A673 (cell line): ENCODE measurements around the gene BAIAP2. TPM values are rescaled to one million over a fixed set of nuclear protein-coding genes. Genes with fewer than 3 reads are reported as not detected.

Source experiments
- BruUV-seq: library from RNA; stranded (reverse); fragments of 400-500 nt; replicated peaks from 2 replicates; lab custom pipeline; 2021; lab: Mats Ljungman, UMichigan
- CTCF ChIA-PET: fragments of 300-600 bp; sonication (Branson Sonifier 250); formaldehyde crosslinking; loops from one replicate; lab custom pipeline; 2022; ENCODE audit warnings: antibody characterized with exemption; lab: Charles Lee
- POLR2A ChIA-PET: fragments of 300-600 bp; sonication (Branson Sonifier 250); formaldehyde crosslinking; loops from one replicate; lab custom pipeline; 2022; ENCODE audit warnings: antibody characterized with exemption; ENCODE audit not compliant: low non-redundant PET; lab: Charles Lee
- DNase-seq: peaks from one replicate; pipeline ENCODE4 v3.0.0-alpha.2; 2015; ENCODE audit warnings: low spot score
- H3K27ac ChIP-seq: fragments of 200-600 bp; sonication (generic); 2 replicates; pipeline ENCODE4 v1.5.1; 2016; ENCODE audit warnings: mixed run types, low read depth, mild to moderate bottlenecking, mixed read lengths, antibody characterized with exemption, low read length; ENCODE audit not compliant: poor library complexity, severe bottlenecking
- H3K27me3 ChIP-seq: fragments of 200-600 bp; sonication (generic); replicated peaks from 2 replicates; pipeline ENCODE4 v1.6.1; 2017; ENCODE audit warnings: mixed run types, low read depth, mild to moderate bottlenecking, mixed read lengths, antibody characterized with exemption, low read length; ENCODE audit not compliant: insufficient read depth, poor library complexity
- H3K36me3 ChIP-seq: fragments of 200-600 bp; sonication (generic); 2 replicates; pipeline ENCODE4 v1.6.1; 2016; ENCODE audit warnings: mixed run types, mild to moderate bottlenecking, mixed read lengths, antibody characterized with exemption, low read length; ENCODE audit not compliant: insufficient read depth, poor library complexity, severe bottlenecking
- H3K4me1 ChIP-seq: fragments of 200-600 bp; sonication (generic); 2 replicates; pipeline ENCODE4 v1.6.1; 2017; ENCODE audit warnings: mixed run types, mild to moderate bottlenecking, mixed read lengths, antibody characterized with exemption, low read length; ENCODE audit not compliant: insufficient read depth, poor library complexity, severe bottlenecking
- H3K4me3 ChIP-seq: fragments of 200-600 bp; sonication (generic); 2 replicates; pipeline ENCODE4 v1.5.1; 2016; ENCODE audit warnings: low read depth, mixed run types, mild to moderate bottlenecking, mixed read lengths, low read length; ENCODE audit not compliant: poor library complexity, severe bottlenecking
- H3K9me3 ChIP-seq: fragments of 200-600 bp; sonication (generic); 2 replicates; pipeline ENCODE4 v1.6.1; 2016; ENCODE audit warnings: mixed run types, low read depth, mild to moderate bottlenecking, mixed read lengths, antibody characterized with exemption, low read length; ENCODE audit not compliant: poor library complexity, severe bottlenecking
- CTCF ChIP-seq: fragments of 300-800, 200-600 bp; sonication (generic); conservative IDR thresholded peaks from 2 replicates; pipeline ENCODE4 v1.5.1; 2017; ENCODE audit warnings: low read depth, mild to moderate bottlenecking, antibody characterized with exemption, low read length, moderate library complexity, mixed read lengths
- EZH2 ChIP-seq: fragments of 200-600 bp; sonication (generic); IDR thresholded peaks from 2 replicates; pipeline ENCODE4 v1.6.1; 2017; ENCODE audit warnings: borderline replicate concordance, low read depth, mild to moderate bottlenecking, mixed read lengths, antibody characterized with exemption, low read length; ENCODE audit not compliant: poor library complexity, severe bottlenecking
- intact Hi-C: fragments of 100-400 bp; cut with micrococcal nuclease; formaldehyde crosslinking; loops from one replicate; pipeline ENCODE4 v1.10.0; 2022; ENCODE audit not compliant: unreplicated experiment
- total RNA-seq: library from RNA; stranded (reverse); gene quantifications from 2 replicates; pipeline ENCODE4 v1.2.3, GENCODE V29; 2021

BAIAP2 gene
- total RNA-seq, 1 experiment from 2014 or later: 51.6 TPM

DNA sequence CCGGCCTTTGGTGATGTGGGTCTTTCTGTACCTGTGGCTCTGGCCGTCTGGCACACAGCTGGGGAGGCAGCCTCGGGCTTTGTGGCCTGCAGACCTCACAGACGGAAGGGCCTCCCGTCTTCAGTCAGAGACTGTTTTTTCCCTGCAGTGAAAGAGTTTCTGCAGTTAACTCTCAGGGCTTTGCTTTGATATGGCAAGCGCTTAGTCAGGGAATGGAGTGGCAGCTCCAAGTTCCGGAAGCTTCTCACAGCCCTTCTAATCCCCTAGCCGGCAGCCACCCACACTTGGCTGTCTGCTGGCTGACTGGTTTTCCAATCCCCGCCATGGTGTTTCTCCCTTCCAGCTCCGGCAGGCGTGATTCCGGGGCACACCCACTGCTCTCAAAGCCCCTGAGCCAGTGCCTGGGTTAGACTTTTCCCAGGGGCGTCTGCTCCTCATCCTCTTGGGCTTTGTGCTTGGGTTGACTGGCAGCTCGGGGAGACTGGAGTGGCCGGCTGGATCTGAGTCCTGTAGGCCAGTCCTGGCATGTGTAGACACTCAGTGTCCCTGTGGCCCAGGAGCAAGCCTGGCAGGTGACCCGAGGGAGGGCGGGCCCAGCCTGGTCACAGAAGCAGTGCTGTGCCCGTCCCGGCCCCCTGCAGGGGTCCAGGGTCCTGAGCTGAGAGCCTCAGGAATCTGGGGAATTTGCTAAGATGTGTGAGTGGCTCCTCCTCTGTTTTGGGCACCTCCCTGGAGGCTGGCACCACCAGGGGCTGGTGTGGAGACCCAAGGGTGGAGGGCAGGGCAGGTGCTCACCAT, 29.9 kb downstream of the BAIAP2 start:
- intact Hi-C loops: no loop called here
- Histone ChIP-seq H3K4me3 (no peak overlapping the region), H3K4me1 (peaks cover 30% of the 10 kb centered on the region), H3K27ac (peak overlapping the region; percentile 82), H3K9me3 (no peaks in the 10 kb centered on the region), H3K36me3 (no peaks in the 10 kb centered on the region), H3K27me3 (no peaks in the 10 kb centered on the region)
- peak; percentile 69 for DNase-seq
- no peak for TF ChIP-seq CTCF
- no TSS peak for BruUV-seq
- ChIA-PET POLR2A (interaction anchor here (0.5 to 0.6 kb wide), 2 partner anchors 15 to 75 kb away, joined by 4 to 9 read pairs; no protein-coding TSS in a partner anchor), CTCF (interaction anchor here (0.7 to 0.8 kb wide), 2 partner anchors 30 to 174 kb away, joined by 3 to 4 read pairs; partner anchors contain the start of genes NDUFAF8 and TEPSIN)

GRCh38 chr17:81065500-81065899, 30.5 kb downstream of the BAIAP2 start:
- BruUV-seq: no TSS peak
- POLR2A ChIA-PET: interaction anchor here (0.5 kb wide), 1 partner anchor 75 kb away, joined by 9 read pairs; no protein-coding TSS in a partner anchor
- H3K36me3 ChIP-seq: no peaks in the 10 kb centered on the region
- H3K4me1 ChIP-seq: peaks cover 30% of the 10 kb centered on the region
- TF ChIP-seq CTCF (no peak), EZH2 (no peak)
- H3K9me3 ChIP-seq: no peaks in the 10 kb centered on the region
- H3K4me3 ChIP-seq: no peak overlapping the region
- CTCF ChIA-PET: no interaction called here
- intact Hi-C loops: no loop called here
- H3K27ac ChIP-seq: peak overlapping the region; percentile 82
- no peak for DNase-seq
- H3K27me3 ChIP-seq: no peaks in the 10 kb centered on the region

GRCh38 chr17:81066072-81066471, 31.1 kb downstream of the BAIAP2 start:
- ChIA-PET CTCF (no interaction called here), POLR2A (no interaction called here)
- Histone ChIP-seq H3K27me3 (no peaks in the 10 kb centered on the region), H3K4me1 (peaks cover 30% of the 10 kb centered on the region), H3K36me3 (no peaks in the 10 kb centered on the region), H3K9me3 (no peaks in the 10 kb centered on the region), H3K27ac (peak overlapping the region; percentile 29), H3K4me3 (no peak overlapping the region)
- DNase-seq: no peak
- intact Hi-C loops: no loop called here
- no peak for TF ChIP-seq EZH2
- TF ChIP-seq CTCF: no peak
- no TSS peak for BruUV-seq
